GM19193 (cell line): ENCODE results near the gene ZNF324B.

Experiments
- POLR2A ChIP-seq: IDR thresholded peaks from 4 replicates; pipeline ENCODE4 v1.6.1; 2011; ENCODE audit not compliant: insufficient read depth, insufficient read length; ENCODE audit errors: extremely low read depth

Gene ZNF324B

DNA sequence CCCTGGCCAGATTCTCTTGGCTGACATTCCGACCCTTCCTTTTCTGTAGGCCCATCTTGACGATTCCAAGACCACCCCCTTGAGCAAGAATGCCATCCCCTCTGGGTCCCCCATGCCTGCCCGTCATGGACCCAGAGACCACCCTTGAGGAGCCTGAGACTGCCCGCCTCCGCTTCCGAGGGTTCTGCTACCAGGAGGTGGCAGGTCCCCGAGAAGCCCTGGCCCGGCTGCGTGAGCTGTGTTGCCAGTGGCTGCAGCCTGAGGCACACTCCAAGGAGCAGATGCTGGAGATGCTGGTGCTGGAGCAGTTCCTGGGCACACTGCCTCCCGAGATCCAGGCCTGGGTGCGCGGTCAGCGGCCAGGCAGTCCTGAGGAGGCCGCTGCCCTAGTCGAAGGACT, 25.7 kb downstream of the ZNF324B start:
- TF ChIP-seq POLR2A, result no peak

DNA sequence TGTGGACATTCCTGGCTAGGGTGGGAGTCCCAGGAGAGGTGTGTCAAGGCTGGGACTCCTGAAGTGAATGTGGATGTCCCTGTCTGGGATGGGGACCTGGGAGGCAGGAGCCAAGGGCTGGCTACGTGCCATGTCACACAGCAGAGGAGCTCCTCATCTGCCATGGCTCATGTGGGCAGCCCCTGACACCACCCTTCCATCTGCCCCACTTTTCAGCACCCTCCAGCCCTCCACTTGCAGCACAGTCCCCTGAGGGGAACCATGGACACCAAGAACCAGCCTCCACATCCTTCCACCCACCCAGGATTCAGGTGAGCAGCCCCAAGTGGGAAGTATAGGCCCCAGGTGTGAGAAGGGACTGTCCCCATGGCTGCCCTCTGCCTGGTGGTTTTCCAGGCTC, 26.4 kb downstream of the ZNF324B start:
- TF ChIP-seq POLR2A, result no peak

DNA sequence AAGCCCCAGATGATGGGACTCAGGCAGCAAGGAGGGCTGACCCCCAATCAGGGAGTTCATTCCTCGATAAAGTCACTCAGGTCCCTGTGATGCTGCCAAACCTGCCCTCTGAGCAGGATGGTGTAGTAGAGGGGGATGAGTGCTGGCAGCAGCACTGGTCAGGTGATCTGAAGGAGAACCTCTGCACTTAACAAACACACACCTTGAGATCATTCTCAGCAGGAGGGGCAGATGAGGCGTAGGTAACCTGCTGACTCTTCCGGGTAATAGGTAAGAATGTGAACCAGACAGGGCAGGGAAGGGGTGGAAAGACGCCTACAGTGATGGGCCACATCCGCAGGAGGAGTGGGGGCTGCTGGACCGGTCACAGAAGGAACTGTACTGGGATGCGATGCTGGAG, 27.9 kb downstream of the ZNF324B start:
- TF ChIP-seq POLR2A, result no peak

DNA sequence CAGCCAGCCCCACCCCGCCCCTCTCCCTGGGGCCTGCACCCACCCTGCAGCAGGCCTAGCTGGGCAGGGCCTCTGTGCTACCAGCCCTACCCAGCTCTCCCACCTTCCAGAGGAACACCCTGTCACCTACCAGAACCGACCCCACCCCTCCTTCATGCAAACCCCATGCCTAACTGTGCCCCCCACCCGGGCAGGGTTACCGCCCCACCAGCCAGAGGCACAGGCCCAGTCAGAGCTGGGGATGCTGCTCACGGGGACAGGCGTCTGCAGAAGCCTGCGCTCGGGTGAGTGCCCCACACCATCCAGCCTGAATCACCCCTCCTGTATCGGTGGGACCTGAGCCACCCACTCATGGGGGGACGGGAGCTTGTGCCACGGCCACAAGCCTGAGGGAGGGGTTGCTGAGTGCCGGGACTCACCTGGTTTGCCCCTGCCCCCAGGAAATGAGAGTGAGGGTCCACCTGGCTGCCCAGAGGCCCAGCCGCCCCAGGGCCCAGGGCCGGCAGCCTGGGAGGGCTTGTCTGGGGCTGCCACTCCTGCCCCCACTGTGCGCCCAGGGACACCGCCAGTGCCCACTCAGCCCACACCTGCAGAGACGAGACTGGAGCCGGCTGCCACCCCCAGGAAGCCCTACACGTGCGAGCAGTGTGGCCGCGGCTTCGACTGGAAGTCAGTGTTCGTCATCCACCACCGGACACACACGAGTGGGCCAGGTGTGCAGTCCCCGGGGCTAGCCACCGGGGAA, 28.5 kb downstream of the ZNF324B start:
- no peak for TF ChIP-seq POLR2A

DNA sequence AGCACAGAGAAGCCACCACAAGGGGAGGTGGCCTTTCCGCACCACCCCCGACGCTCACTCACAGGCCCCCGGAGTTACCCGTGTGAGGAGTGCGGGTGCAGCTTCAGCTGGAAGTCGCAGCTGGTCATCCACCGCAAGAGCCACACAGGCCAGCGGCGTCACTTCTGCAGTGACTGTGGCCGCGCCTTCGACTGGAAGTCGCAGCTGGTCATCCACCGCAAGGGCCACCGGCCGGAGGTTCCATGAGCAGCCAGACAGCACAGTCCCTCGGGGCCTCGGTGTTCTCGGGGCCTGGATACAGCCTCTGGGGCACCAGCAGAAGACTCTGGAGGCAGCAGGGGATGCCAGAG, 29.0 kb downstream of the ZNF324B start:
- TF ChIP-seq POLR2A, result no peak

DNA sequence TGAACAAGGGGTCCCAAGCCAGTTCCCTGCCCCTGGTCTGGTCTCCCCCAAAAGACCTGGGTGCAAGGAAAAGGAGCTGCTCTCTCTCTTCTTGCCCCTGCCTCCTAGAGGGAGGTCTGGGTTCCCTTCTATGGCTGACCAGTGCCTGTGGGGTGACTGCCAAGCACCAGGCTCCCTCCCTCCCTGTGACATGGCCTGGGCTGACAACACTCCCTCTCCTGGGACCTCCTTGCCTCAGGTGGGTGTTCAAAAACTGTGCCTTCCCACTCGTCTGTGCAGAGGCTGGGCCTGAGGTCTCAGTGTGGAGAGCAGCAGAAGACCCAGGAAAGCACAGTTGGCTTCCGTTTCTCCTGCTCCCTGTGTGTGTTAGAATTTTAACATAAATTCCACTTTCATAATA, 29.4 kb downstream of the ZNF324B start:
- TF ChIP-seq POLR2A, result no peak

DNA sequence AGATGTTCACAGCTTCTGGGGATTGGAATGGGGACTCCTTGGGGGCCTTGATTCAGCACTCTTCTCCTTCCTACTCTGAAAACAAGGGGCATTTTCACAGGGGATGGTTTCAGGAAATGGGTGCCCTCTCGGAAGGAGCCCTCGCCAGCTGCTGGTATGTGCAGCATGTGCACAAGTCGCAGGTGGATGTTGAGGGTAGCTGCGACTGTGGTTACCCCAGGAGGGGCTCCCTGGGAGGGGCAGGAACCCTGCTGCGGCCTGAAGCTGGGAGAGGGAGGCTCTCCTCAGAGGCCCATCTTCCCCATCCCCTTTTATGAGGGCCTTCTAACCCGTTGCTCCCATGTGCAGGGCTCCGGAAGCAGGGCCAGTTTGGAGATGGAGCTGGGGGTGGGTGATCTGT, 30.9 kb downstream of the ZNF324B start:
- no peak for TF ChIP-seq POLR2A

DNA sequence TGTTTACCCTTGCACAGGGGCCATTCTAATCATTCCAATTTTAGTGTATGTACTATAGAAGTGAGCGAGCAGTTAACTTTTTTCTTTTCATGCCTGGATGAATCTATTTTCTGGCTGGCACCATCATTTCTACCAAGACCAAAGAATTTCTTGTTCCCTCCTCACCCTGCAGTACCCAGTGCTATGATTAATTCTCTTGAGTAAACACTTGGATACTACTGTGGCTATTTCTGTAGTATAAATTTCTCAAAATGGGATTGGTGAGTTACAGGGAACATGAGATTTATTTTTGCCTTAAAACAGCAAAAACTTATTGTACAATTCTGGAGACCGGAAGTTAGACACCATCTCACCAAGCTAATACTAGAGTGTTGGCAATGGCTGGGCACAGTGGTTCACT, 32.4 kb downstream of the ZNF324B start:
- TF ChIP-seq POLR2A, result no peak

DNA sequence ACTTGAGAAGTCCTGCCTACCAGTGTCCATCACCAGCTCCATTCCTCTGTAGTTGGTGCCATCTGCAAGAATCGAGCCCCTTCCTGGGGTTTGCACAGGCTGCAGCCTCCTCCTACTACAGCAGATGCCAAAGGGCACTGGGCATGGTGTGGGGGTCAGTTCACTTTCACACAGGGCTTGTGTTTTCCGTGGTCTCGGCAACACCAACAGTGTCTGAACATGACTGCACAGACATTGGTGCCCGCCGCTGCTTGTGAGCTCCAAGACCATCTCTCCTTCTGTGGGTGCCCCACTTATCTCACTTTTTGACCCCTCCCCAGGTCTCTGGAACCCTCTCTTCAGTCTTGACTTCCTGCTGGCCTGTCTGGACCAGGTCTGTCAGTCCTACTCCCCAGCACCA, 40.0 kb downstream of the ZNF324B start:
- TF ChIP-seq POLR2A, result no peak

DNA sequence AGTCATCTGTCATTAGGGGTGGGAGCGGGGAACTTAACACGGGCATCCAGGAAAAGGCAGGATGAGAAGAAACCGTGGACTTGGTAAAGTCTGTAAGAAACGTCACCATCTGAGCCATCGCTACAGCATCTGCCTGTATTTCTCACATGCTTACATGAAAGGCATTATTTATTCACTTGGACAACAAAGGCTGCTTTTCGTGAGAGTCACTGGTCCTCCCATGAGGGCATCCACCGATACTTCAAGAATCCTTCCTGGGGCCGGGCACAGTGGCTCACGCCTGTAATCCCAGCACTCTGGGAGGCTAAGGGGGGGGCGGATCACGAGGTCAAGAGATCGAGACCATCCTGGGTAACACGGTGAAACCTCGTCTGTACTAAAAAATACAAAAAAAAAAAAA, 40.8 kb downstream of the ZNF324B start:
- TF ChIP-seq POLR2A, result no peak

DNA sequence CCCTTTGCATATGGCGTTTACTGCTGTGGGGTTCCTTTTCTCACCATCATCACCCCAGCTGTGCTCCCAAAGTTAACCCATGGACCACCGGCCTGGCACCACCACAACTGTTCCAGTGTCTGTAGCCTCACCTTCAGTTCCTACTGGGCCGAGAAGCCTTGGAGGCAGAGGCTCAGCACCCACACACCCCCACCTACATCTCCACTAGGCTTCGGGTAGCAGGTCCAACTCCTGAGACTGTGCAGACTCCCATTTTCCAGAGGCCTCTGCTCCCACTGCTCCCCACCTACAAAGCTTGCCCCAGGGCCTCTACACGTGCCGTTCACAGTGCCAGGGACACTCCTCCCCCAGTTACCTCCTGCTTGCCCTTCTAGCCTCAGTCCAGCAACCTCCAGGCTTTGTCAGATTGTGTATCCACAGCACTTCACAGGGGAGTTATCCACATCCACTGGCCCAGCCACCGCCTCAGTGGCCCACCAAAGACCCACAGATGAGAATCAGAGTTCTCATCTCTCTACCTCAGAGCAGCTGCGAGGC, 46.3 kb downstream of the ZNF324B start:
- TF ChIP-seq POLR2A, result no peak

DNA sequence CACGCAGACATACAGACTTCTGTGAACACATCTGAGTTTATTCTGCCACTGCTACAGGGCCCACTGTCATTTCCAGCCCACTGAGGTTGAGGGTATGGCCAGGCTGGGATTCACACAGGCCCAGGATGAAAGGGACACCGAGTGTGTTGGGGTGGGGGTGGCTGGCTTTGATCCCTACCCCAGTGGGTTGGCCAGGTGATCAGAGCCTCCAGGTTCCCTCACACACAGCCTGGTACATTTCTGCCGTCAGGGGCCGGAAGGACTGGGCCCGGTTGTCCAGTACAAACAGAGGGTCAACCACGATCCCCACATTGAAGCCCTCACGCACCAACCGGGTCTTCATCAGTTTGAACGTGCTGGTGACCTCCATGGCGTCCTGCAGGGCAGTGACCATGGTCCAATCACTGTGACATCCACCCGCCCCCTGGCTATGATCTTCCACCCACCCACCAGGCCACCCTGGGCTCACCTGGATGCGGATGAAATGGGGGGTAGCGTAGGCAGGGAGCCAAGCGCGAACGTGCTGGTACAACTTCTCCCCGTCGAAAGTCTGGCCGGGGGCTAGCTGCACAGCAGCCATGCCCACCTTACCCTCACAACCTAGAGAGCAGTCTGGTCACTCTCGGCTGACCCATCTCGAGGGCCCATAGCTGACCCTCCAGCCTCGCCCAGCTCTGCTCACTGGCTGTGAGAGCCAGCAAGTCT, 47.0 kb downstream of the ZNF324B start:
- TF ChIP-seq POLR2A, result no peak

DNA sequence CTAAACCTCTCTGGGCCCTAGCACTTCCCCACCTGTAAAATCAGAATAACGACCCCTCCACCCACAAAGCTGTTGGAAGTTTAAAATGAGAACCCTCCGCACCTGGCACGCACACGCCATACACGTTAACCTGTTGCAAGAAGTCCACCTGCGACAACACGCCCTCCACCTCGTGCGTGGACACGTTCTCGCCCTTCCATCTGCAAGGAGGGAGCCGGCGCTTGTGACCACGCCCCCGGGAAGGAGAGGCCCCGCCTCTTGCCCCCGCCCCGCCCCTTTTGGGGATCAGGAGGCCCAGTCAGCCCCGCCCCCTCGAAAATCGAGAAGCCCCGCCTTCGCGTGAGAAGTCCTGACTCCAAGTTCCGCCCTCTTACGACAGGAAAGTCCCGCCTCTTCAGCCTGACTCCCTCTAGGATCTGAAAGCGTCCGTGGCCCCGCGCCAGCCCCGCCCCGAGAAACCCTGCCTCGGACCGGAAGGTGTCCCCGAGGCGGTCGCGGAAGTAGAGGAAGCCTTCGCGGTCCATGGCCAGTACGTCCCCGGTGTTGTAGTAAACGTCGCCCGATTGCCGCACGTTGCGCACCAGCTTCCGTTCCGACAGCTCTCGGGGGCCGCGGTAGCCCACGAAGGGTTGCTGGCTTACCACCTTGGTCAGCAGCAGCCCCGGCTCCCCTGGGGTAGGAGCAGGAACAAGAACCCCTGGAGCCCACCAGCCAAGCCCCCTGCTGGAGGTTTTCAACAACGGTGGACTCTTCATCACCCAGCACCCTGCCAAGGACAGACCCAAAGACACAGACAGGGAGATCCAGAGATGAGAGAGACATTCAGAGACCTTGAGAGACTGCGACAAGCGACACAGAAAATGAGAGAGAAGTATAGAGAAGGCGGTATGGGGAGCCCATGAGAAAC, 47.9 kb downstream of the ZNF324B start:
- peak; percentile 69 for TF ChIP-seq POLR2A

DNA sequence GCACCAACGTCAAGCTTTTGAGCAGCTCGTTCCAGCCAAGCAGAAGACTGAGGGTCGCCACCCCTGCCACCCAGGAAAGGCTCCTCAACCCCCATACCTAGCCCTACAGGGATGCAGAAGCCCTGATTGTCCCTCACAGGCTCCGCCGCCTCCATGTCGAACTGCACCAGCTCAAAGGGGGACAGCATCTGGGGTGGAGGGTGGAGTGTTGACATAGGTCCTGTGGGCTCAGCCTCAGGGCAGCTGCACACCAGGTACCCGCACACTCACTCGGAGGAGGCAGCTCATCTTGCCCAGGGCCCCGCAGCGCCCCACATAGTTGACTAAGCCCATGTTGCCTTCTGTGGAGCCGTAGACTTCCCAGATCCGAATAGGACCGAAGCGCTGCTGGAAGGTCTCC, 48.8 kb downstream of the ZNF324B start:
- no peak for TF ChIP-seq POLR2A
